Measurements from ENCODE around the gene LRPPRC. TPM values are rescaled to one million over a fixed set of nuclear protein-coding genes. Genes with fewer than 3 reads are reported as not detected.

LRPPRC gene
- total RNA-seq, 1 donor from 2014 or later, result 70.3 TPM

DNA sequence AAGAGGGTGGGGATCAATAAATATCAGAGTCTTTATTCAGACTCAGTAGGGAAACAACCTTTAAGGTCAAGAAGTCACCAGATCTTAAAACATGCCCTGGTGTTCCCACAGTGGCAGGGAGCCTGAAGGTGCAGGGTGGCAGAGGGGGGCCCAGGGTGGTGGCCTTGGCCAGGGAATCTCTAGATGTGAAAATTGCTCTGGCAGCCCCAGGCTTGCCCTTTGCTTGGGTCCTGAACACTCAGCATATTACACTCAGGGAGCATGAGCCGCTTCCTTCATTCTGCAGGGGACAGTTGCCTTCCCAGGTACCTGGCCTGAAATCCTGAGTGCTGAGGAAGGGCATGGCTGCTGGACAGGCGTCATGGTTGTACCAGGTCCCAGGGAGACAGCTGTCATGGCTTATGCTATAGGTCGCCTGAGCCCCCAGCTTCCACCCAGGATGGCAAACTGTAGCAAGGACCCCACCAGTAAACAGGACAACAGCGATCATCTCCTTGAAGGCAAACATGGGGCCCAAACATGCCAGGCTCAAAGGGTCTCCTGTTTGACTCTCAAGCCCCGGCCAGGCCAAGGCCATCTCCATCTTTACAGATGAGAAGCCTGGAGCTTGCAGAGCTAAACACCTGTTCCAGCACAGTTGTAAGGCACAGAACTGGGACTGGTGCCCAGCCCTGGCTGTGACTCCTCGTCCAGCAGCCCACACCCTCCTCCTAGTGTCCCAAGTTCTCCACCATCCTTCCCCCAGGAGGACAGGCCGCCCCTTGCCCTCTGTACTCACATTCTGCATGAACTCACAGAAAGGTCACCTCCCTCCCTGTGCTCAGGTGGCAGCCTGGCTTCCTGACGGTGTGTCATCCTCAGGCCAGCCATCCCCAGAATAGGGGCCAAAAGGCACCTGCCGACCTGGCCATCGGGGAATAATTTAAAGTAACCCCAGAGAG, 142.4 kb downstream of the LRPPRC start:
- peaks cover 6% of the 10 kb centered on the region for H3K27me3 ChIP-seq (ENCODE audit: control insufficient read depth, insufficient read depth, low read length)

DNA sequence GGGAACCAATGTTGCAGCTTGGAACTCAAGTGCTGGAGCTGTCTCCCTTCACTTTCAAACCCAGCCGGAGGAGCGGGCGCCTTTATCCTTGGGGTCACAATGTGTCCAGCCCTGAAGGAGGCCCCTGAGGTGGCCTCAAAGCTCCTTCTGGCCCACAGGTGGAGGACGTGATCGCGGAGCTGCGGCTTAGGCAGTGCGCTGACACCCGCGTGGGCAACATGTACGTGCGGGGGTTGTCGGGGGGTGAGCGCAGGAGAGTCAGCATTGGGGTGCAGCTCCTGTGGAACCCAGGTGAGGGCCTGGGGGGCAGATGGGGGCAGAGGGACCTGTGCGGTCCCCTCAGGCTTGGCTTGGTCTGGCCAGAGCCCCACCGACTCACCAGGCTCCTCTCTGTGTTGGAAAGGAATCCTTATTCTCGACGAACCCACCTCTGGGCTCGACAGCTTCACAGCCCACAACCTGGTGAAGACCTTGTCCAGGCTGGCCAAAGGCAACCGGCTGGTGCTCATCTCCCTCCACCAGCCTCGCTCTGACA, 143.5 kb downstream of the LRPPRC start:
- FAIRE-seq (no peak), DNase-seq (ENCODE audit: low read depth) (no peak)
- peaks cover 3% of the 10 kb centered on the region for H3K27me3 ChIP-seq (ENCODE audit: control insufficient read depth, insufficient read depth, low read length)

More for the DNA sequence above, 142.4 kb downstream of the LRPPRC start:
- TF ChIP-seq, protein P1, sequence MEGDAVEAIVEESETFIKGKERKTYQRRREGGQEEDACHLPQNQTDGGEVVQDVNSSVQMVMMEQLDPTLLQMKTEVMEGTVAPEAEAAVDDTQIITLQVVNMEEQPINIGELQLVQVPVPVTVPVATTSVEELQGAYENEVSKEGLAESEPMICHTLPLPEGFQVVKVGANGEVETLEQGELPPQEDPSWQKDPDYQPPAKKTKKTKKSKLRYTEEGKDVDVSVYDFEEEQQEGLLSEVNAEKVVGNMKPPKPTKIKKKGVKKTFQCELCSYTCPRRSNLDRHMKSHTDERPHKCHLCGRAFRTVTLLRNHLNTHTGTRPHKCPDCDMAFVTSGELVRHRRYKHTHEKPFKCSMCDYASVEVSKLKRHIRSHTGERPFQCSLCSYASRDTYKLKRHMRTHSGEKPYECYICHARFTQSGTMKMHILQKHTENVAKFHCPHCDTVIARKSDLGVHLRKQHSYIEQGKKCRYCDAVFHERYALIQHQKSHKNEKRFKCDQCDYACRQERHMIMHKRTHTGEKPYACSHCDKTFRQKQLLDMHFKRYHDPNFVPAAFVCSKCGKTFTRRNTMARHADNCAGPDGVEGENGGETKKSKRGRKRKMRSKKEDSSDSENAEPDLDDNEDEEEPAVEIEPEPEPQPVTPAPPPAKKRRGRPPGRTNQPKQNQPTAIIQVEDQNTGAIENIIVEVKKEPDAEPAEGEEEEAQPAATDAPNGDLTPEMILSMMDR (IDR thresholded peaks at IDR 0.05; ENCODE audit: insufficient read depth, low read length, severe bottlenecking), result no peak
- FAIRE-seq (no peak), DNase-seq (ENCODE audit: low read depth) (no peak)
- Histone ChIP-seq H3K36me3 (ENCODE audit: control insufficient read depth, insufficient read depth, low read length) (no peaks in the 10 kb centered on the region), H3K4me3 (ENCODE audit: low read depth, low read length) (no peak overlapping the region)

GRCh38 chr2:43851011-43851980, 144.5 kb downstream of the LRPPRC start:
- TF ChIP-seq, protein P1 (IDR thresholded peaks at IDR 0.05; ENCODE audit: insufficient read depth, low read length, severe bottlenecking), result no peak
- peaks cover 3% of the 10 kb centered on the region for H3K27me3 ChIP-seq (ENCODE audit: control insufficient read depth, insufficient read depth, low read length)
- FAIRE-seq (no peak), DNase-seq (ENCODE audit: low read depth) (no peak)
- H3K4me3 ChIP-seq (ENCODE audit: low read depth, low read length), result no peak overlapping the region
- no peaks in the 10 kb centered on the region for H3K36me3 ChIP-seq (ENCODE audit: control insufficient read depth, insufficient read depth, low read length)

More for the DNA sequence above, 143.5 kb downstream of the LRPPRC start:
- Histone ChIP-seq H3K36me3 (ENCODE audit: control insufficient read depth, insufficient read depth, low read length) (no peaks in the 10 kb centered on the region), H3K4me3 (ENCODE audit: low read depth, low read length) (no peak overlapping the region)
- TF ChIP-seq, protein P1 (IDR thresholded peaks at IDR 0.05; ENCODE audit: insufficient read depth, low read length, severe bottlenecking), result no peak

GRCh38 chr2:43848214-43848613, 147.6 kb downstream of the LRPPRC start:
- H3K4me3 ChIP-seq (ENCODE audit: low read depth, low read length), result no peak overlapping the region
- FAIRE-seq (no peak), DNase-seq (ENCODE audit: low read depth) (peak; percentile 12)
- H3K36me3 ChIP-seq (ENCODE audit: control insufficient read depth, insufficient read depth, low read length), result no peaks in the 10 kb centered on the region
- no peaks in the 10 kb centered on the region for H3K27me3 ChIP-seq (ENCODE audit: control insufficient read depth, insufficient read depth, low read length)
- TF ChIP-seq, protein P1 (IDR thresholded peaks at IDR 0.05; ENCODE audit: insufficient read depth, low read length, severe bottlenecking), result no peak

GRCh38 chr2:43846140-43846793, 149.5 kb downstream of the LRPPRC start:
- Histone ChIP-seq H3K27me3 (ENCODE audit: control insufficient read depth, insufficient read depth, low read length) (peaks cover 2% of the 10 kb centered on the region), H3K36me3 (ENCODE audit: control insufficient read depth, insufficient read depth, low read length) (no peaks in the 10 kb centered on the region), H3K4me3 (ENCODE audit: low read depth, low read length) (no peak overlapping the region)
- FAIRE-seq (no peak), DNase-seq (ENCODE audit: low read depth) (no peak)
- TF ChIP-seq, protein P1 (IDR thresholded peaks at IDR 0.05; ENCODE audit: insufficient read depth, low read length, severe bottlenecking), result no peak

All from bronchial epithelial cell (primary cell).